ENCODE measurements around the gene SND1.
A peak's percentile ranks its signal among the peaks of the same experiment; 100 is the strongest.

Gene SND1

DNA sequence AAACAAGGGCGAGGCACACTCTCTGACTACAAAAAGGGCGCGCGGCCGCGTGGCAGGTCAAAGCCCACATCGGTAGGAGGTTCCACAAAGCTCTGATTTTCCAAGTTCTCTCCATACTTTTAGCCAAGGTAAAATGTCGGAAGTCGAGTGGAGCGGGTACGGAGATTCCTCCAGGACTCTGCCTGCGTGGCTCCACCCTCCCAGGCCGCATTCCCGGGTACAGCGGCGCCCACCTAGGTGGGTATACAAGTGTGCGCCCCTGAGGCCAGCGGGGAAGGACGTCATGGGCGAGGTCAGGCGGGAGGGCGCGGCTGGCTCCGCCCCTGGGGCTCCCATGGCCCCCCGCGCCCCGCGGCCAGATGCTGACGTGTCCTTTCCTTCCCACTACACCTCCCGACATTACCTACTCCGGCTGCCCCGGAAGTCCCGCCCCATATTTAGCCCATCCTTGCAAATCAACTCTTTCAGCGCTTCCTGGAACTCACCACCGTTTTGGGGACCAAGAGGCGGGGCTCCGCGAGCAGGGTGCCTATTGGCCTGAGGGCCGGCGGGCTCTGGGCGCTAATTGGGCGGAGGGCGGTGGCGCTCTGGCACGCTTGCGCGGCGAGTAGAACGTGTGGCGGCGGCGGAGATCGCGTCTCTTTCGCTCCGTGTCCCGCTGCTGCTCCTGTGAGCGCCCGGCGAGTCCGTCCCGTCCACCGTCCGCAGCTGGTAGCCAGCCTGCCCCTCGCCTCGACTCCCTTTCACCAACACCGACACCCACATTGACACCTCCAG is at the start of gene SND1:
SND1 (plus strand) TSS at position 639 of the 777 bp plus-strand sequence. CDS start 180 bp downstream, outside the sequence.
- DNase-seq (ENCODE audit: low read depth in 2 of 2) = peak; percentile 97 to 98

GRCh38 chr7:127608446-127608845 is 43.5 kb upstream of the SND1 start:
- DNase-seq (ENCODE audit: low read depth in 2 of 2) = no peak

- DNase-seq (ENCODE audit: low read depth in 2 of 2) = no peak
Measured at GRCh38 chr7:127609297-127609696, 42.7 kb upstream of the SND1 start.

- no peak for DNase-seq (ENCODE audit: low read depth in 2 of 2)
Measured at GRCh38 chr7:127612263-127612662, 39.7 kb upstream of the SND1 start.

DNA sequence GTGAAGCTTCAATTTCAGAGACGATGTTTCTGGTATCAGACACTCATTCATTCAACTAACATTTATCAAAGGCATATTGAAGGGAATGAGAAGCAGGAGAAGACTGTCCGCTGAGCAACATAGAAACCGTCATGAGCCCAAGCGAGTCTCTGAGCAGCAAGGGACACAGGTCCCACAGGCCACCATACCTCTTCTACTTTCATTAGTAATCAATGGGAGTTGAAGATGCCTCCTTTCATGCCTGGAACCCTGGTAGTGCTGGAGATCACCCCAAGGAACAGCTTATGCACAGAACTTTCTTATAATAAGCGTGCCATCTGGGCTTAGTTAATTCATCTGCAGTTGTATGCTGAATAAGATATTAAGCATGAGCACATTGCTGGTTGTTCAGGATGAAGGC is 35.3 kb upstream of the SND1 start:
- DNase-seq (ENCODE audit: low read depth in 2 of 2) = no peak

DNA sequence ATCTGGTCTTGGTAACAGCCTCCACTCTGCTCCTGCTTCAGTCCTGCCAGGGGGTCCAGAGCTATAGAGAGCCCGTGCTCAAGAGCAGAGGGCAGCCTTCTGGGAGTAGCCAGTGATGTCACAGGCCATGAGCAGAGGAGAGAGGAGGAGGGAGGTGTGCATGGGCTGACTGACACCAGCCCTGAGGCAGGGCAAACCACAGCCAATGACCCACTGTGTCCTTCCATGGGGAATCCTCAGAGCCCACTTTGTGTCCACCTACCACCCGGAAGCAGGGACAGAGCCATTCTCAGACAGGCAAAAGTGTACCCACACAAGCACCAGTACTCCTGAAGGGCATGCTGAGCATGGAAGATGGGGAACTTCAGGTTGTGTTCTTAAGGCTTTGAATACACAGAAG is 34.0 kb upstream of the SND1 start, which contains the start of gene PAX4:
PAX4 (minus strand) TSS at position 101 of the 400 bp plus-strand sequence. CDS start 2,214 bp downstream, outside the sequence.
- DNase-seq (ENCODE audit: low read depth in 2 of 2) = no peak

DNA sequence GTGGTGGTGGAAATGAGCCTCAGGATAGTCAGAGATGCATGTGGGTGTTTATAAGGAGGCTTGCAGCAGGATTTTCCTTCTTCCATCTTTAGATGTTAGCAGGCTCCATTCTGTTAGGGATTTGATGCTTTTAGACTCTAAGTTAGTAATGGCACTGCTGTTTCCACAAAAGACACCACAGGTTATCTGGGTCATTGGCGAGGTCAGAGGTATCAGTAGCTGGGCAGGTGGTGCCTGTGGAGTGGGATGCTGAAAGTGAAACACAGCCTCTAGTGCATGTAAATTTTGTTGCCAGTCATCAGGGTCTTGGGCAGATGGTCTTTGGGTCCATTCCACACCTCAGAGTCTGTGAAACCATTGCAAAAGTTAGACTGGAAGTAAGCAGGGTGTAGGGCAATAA is 33.2 kb upstream of the SND1 start:
- DNase-seq (ENCODE audit: low read depth in 2 of 2) = no peak

- DNase-seq (ENCODE audit: low read depth in 2 of 2) = no peak
Measured at GRCh38 chr7:127619681-127620405, 32.2 kb upstream of the SND1 start.

DNA sequence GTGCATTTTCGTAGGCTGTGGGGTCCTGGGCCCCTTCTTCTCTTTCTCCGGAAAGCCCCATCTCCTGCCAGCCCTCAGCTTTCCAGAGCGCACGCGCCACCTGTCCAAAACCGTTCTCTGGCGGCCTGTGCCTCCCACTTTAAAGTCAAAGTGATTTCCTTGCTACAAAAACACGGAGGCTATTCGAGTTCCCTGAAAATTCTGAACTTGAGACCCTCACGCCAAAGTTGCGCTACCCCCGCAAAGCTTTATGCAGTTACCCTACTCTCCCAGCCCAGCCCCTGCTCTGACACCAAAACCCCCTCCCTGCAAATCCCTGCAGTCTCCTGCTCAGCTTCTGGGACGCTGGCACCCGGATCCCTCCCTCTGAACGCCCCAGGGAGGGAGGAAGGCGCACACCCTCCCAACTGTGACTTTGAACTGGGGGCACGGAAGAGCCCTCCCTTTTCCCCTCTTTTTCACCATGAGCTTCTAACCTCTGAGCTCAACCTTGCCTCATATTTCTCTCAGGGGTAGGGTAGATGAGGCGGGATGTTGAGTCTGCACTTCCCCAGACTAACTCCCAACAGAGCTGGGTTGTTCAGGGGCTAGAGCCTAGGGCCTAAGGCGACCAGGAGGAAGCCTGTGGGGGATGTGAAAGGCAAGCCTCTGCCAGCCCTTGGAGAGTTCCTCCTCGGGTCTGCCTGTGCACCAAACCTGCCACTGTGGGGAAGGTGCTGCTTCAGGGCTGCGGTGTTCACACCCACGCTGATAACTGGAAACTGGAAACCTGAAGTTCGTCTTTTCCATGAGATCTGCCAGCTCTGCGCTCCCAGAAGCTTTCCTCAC is 31.4 kb upstream of the SND1 start:
- DNase-seq (ENCODE audit: low read depth in 2 of 2) = no peak

- no peak for DNase-seq (ENCODE audit: low read depth in 2 of 2)
Measured at GRCh38 chr7:127625331-127625730, 26.7 kb upstream of the SND1 start.

DNA sequence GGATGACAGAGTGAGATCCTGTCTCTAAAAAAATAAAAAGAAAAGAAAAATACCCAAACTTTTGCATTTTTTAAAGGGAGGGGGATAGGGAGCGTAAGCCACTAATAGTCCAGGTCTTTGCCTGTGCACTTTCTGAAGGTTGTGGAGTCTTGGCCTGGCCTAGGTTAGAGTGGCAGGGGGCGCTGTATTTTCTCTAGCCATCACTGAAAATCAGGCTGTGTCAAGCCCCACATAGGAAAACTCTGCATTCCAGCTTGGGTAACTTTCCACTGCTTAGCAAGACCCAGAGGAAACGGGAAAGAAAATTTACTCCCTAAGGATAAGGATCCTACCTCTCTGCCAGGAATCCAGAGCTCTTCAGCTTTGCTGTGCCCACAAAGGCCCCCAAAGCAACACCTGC is 23.5 kb upstream of the SND1 start:
- no peak for DNase-seq (ENCODE audit: low read depth in 2 of 2)

GRCh38 chr7:127629268-127629854 is 22.6 kb upstream of the SND1 start:
- peak in 1 of 2 donors; percentile 29 for DNase-seq (ENCODE audit: low read depth in 2 of 2)

GRCh38 chr7:127632276-127632910 is 19.6 kb upstream of the SND1 start:
- no peak for DNase-seq (ENCODE audit: low read depth in 2 of 2)

DNA sequence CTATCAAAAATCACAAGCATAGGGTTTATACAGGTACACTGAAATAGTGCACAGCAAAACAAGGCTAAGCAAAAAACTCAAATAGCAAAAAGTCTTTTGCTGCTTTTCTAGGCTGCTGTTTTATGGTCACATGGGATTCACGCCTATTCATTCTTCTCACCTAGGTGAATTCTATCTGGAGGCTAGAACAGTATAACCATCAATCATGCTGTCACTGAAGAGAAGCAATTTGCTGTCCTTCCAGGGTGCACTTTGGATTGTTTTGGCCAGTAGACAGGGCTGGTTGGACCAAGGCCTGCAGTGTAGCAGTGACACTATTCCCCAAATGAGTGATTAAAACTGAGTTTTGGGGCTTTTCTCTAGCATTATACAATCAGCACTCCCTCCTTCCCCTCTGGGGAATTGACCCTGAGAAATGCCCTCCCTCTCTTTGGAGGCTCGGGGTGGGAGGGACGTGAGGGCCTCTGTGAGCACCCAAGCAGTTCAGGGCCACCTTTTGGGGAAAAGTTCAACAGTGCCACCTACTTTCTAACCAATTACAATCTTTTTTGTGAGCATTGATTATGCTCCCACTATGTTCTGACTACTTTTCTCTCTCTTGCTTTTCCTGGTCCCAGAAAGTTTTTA is 16.2 kb upstream of the SND1 start:
- no peak for DNase-seq (ENCODE audit: low read depth in 2 of 2)

GRCh38 chr7:127638197-127638596 is 13.8 kb upstream of the SND1 start:
- DNase-seq (ENCODE audit: low read depth in 2 of 2) = no peak

GRCh38 chr7:127644484-127644883 is 7.5 kb upstream of the SND1 start:
- no peak for DNase-seq (ENCODE audit: low read depth in 2 of 2)

DNA sequence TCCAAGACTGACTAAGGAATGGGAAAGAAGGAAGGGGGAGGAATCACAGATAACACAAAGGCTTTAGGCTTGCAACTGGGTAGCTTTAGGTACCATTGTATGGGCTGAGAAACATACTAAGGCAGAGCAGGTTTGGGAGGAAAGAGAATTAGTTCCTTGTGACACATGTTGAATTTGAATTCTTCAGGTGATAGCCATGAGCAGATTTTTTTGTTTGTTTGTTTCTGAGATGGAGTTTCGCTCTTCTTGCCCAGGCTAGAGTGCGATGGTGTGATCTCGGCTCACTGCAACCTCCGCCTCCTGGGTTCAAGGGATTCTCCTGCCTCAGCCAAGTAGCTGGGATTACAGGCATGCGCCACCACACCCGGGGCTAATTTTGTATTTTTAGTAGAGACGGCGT is 4.4 kb upstream of the SND1 start:
- DNase-seq (ENCODE audit: low read depth in 2 of 2) = no peak

- no peak for DNase-seq (ENCODE audit: low read depth in 2 of 2)
Measured at GRCh38 chr7:127648986-127649385, 3.0 kb upstream of the SND1 start.

DNA sequence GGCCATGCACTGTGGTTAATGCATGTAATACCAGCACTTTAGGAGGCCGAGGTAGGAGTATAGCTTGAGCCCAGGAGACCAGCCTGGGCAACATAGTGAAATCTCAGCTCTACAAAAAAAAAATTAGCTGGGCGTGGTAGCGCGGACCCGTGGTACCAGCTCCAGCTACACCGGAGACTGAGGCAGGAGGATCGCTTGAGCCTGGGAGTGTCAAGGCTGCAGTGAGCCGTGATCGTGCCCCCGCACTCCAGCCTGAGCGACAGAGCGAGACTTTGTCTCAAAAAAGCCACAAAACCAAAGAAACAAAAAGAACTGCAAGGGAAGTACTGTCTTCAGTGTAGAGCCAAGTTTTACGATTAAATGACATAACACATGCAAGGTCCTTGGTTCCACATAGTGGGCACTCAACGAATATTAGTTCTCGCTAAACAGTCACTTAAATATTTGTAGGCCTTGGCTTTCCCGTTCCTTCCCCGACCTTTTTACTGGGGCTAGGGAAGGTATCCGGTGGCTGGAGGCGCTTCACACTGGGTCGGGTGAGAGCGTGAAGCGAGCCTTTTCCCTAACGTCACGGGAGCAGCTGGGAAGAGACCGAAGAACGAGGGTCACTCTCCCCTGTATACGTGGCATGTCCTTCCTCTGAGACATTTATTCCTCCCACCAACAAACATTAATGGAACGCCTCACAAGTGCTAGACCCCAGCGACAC is 993 bp upstream of the SND1 start:
- no peak for DNase-seq (ENCODE audit: low read depth in 2 of 2)

Measured in stimulated activated CD8-positive, alpha-beta memory T cell treated with anti-CD3 and anti-CD28 coated beads, Interleukin-2, amount 100 ng/mL, for 48 hours (primary cell).